Measurements from ENCODE around the gene DDX19B.

DNA sequence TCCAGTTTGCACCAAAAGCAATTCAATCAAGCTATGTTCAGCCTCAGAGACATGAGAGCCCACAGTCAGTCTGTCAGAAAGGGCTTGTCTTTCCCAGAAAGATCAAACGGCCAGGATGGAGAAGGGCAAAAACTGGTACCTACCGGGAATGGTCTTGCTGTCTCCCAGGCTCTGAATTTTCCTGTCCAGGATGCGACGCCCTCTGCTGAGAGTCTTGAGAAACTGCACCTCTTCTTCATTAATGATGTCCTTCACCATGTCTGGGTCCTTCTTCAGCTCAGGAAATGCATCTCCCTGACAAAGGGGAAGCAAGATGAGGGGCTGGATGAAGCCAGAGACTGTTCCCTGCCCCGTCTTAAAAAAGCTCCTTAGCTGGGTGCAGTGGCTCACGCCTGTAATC is 31.5 kb upstream of the DDX19B start:
- TF ChIP-seq, protein P1, sequence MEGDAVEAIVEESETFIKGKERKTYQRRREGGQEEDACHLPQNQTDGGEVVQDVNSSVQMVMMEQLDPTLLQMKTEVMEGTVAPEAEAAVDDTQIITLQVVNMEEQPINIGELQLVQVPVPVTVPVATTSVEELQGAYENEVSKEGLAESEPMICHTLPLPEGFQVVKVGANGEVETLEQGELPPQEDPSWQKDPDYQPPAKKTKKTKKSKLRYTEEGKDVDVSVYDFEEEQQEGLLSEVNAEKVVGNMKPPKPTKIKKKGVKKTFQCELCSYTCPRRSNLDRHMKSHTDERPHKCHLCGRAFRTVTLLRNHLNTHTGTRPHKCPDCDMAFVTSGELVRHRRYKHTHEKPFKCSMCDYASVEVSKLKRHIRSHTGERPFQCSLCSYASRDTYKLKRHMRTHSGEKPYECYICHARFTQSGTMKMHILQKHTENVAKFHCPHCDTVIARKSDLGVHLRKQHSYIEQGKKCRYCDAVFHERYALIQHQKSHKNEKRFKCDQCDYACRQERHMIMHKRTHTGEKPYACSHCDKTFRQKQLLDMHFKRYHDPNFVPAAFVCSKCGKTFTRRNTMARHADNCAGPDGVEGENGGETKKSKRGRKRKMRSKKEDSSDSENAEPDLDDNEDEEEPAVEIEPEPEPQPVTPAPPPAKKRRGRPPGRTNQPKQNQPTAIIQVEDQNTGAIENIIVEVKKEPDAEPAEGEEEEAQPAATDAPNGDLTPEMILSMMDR (IDR thresholded peaks at IDR 0.05), result peak; percentile 43 to 68 (median 58)
- TF ChIP-seq POLR2A (IDR thresholded peaks at IDR 0.05), result no peak

Data from heart left ventricle (tissue), 13 donors.